Measurements from ENCODE around the gene NAA16. TPM values are rescaled to one million over a fixed set of nuclear protein-coding genes. Genes with fewer than 3 reads are reported as not detected.
"Not testable (repeated sequence)": the region's sequence is repeated elsewhere in the genome, so short reads cannot be mapped to it uniquely, and the experiment has no call there.

NAA16 gene
- total RNA-seq, 2 donors from 2014 or later: 16.5 to 27.3 TPM

- H3K36me3 Mint-ChIP-seq (ENCODE audit: insufficient read depth in 2 of 2): peaks cover 2 to 39% of the 10 kb centered on the region in 2 donors
- peak overlapping the region; percentile 60 for H3K27ac Mint-ChIP-seq
- no peak for ATAC-seq (replicated peaks in 1 of 2)
- H3K27me3 Mint-ChIP-seq (ENCODE audit: low read depth): no peaks in the 10 kb centered on the region
- H3K4me1 Mint-ChIP-seq (ENCODE audit: low read depth): peaks cover 39% of the 10 kb centered on the region
- peaks cover 0 to 2% of the 10 kb centered on the region in 2 donors for H3K9me3 Mint-ChIP-seq
- no peak for DNase-seq
- peak overlapping the region in 1 of 2 donors; percentile 41 for H3K4me3 Mint-ChIP-seq
Observed at GRCh38 chr13:41345914-41346589, 35.0 kb downstream of the NAA16 start.

- Mint-ChIP-seq H3K4me3 (peak overlapping the region in 1 of 2 donors; percentile 62), H3K27ac (peak overlapping the region; percentile 99), H3K36me3 (ENCODE audit: insufficient read depth in 2 of 2) (peaks cover 0 to 18% of the 10 kb centered on the region in 2 donors), H3K27me3 (ENCODE audit: low read depth) (no peaks in the 10 kb centered on the region), H3K9me3 (no peaks in the 10 kb centered on the region), H3K4me1 (ENCODE audit: low read depth) (peaks cover 46% of the 10 kb centered on the region)
- ATAC-seq (replicated peaks in 1 of 2): peak; percentile 41 to 51
- DNase-seq: peak; percentile 35 to 66
Observed at GRCh38 chr13:41352935-41353840, 42.1 kb downstream of the NAA16 start.

- no peaks in the 10 kb centered on the region for H3K27me3 Mint-ChIP-seq (ENCODE audit: low read depth)
- no peak for DNase-seq
- H3K27ac Mint-ChIP-seq: peak overlapping the region; percentile 76
- H3K4me3 Mint-ChIP-seq: no peak overlapping the region
- H3K4me1 Mint-ChIP-seq (ENCODE audit: low read depth): peaks cover 41% of the 10 kb centered on the region
- H3K9me3 Mint-ChIP-seq: no peaks in the 10 kb centered on the region
- H3K36me3 Mint-ChIP-seq (ENCODE audit: insufficient read depth in 2 of 2): peaks cover 1 to 16% of the 10 kb centered on the region in 2 donors
- no peak for ATAC-seq (replicated peaks in 1 of 2)
Observed at GRCh38 chr13:41354416-41354815, 43.3 kb downstream of the NAA16 start.

- peak overlapping the region; percentile 70 to 87 for H3K4me3 Mint-ChIP-seq
- peaks cover 52% of the 10 kb centered on the region for H3K4me1 Mint-ChIP-seq (ENCODE audit: low read depth)
- not testable (repeated sequence) for H3K27me3 Mint-ChIP-seq (ENCODE audit: low read depth); DNase-seq; H3K9me3 Mint-ChIP-seq
- H3K27ac Mint-ChIP-seq: peak overlapping the region; percentile 95
- peaks cover 5 to 18% of the 10 kb centered on the region in 2 donors for H3K36me3 Mint-ChIP-seq (ENCODE audit: insufficient read depth in 2 of 2)
- peak; percentile 18 to 71 for ATAC-seq (replicated peaks in 1 of 2)
Observed at GRCh38 chr13:41356385-41356648, 45.2 kb downstream of the NAA16 start.

GRCh38 chr13:41356786-41357185 is 45.7 kb downstream of the NAA16 start:
- DNase-seq: peak; percentile 23 to 36
- H3K36me3 Mint-ChIP-seq (ENCODE audit: insufficient read depth in 2 of 2): peaks cover 5 to 20% of the 10 kb centered on the region in 2 donors
- ATAC-seq (replicated peaks in 1 of 2): peak; percentile 77 to 78
- peaks cover 55% of the 10 kb centered on the region for H3K4me1 Mint-ChIP-seq (ENCODE audit: low read depth)
- peak overlapping the region; percentile 70 to 87 for H3K4me3 Mint-ChIP-seq
- H3K27me3 Mint-ChIP-seq (ENCODE audit: low read depth): no peaks in the 10 kb centered on the region
- H3K9me3 Mint-ChIP-seq: no peaks in the 10 kb centered on the region
- H3K27ac Mint-ChIP-seq: peak overlapping the region; percentile 95

- Mint-ChIP-seq H3K4me3 (no peak overlapping the region), H3K27me3 (ENCODE audit: low read depth) (no peaks in the 10 kb centered on the region), H3K36me3 (ENCODE audit: insufficient read depth in 2 of 2) (peaks cover 5 to 40% of the 10 kb centered on the region in 2 donors), H3K9me3 (no peaks in the 10 kb centered on the region), H3K27ac (no peak overlapping the region), H3K4me1 (ENCODE audit: low read depth) (peaks cover 33% of the 10 kb centered on the region)
- ATAC-seq (replicated peaks in 1 of 2): no peak
- no peak for DNase-seq
Observed at GRCh38 chr13:41361491-41361890, 50.4 kb downstream of the NAA16 start.

- ATAC-seq (replicated peaks in 1 of 2) (no peak), DNase-seq (no peak)
- Mint-ChIP-seq H3K9me3 (no peaks in the 10 kb centered on the region), H3K27ac (no peak overlapping the region), H3K4me1 (ENCODE audit: low read depth) (peaks cover 18% of the 10 kb centered on the region), H3K4me3 (no peak overlapping the region), H3K36me3 (ENCODE audit: insufficient read depth in 2 of 2) (peaks cover 7 to 39% of the 10 kb centered on the region in 2 donors), H3K27me3 (ENCODE audit: low read depth) (no peaks in the 10 kb centered on the region)
Observed at GRCh38 chr13:41364043-41364442, 53.0 kb downstream of the NAA16 start.

GRCh38 chr13:41365631-41366030 is 54.6 kb downstream of the NAA16 start:
- Mint-ChIP-seq H3K4me1 (ENCODE audit: low read depth) (peaks cover 6% of the 10 kb centered on the region), H3K36me3 (ENCODE audit: insufficient read depth in 2 of 2) (peaks cover 8 to 48% of the 10 kb centered on the region in 2 donors), H3K4me3 (no peak overlapping the region), H3K27ac (no peak overlapping the region), H3K9me3 (no peaks in the 10 kb centered on the region), H3K27me3 (ENCODE audit: low read depth) (no peaks in the 10 kb centered on the region)
- DNase-seq: no peak
- no peak for ATAC-seq (replicated peaks in 1 of 2)

GRCh38 chr13:41370736-41371135 is 59.7 kb downstream of the NAA16 start:
- Mint-ChIP-seq H3K36me3 (ENCODE audit: insufficient read depth in 2 of 2) (peaks cover 7 to 30% of the 10 kb centered on the region in 2 donors), H3K9me3 (no peaks in the 10 kb centered on the region), H3K4me1 (ENCODE audit: low read depth) (no peaks in the 10 kb centered on the region), H3K27ac (no peak overlapping the region), H3K27me3 (ENCODE audit: low read depth) (no peaks in the 10 kb centered on the region), H3K4me3 (no peak overlapping the region)
- ATAC-seq (replicated peaks in 1 of 2) (no peak), DNase-seq (no peak)

- Mint-ChIP-seq H3K4me3 (no peak overlapping the region), H3K4me1 (ENCODE audit: low read depth) (no peaks in the 10 kb centered on the region), H3K27me3 (ENCODE audit: low read depth) (no peaks in the 10 kb centered on the region), H3K36me3 (ENCODE audit: insufficient read depth in 2 of 2) (peaks cover 0 to 8% of the 10 kb centered on the region in 2 donors), H3K9me3 (no peaks in the 10 kb centered on the region), H3K27ac (no peak overlapping the region)
- DNase-seq (no peak), ATAC-seq (replicated peaks in 1 of 2) (no peak)
Observed at GRCh38 chr13:41377446-41377845, 66.4 kb downstream of the NAA16 start.

GRCh38 chr13:41382431-41382830 is 71.4 kb downstream of the NAA16 start:
- H3K27me3 Mint-ChIP-seq (ENCODE audit: low read depth): no peaks in the 10 kb centered on the region
- peaks cover 11% of the 10 kb centered on the region for H3K4me1 Mint-ChIP-seq (ENCODE audit: low read depth)
- no peak overlapping the region for H3K27ac Mint-ChIP-seq
- no peaks in the 10 kb centered on the region for H3K36me3 Mint-ChIP-seq (ENCODE audit: insufficient read depth in 2 of 2)
- H3K9me3 Mint-ChIP-seq: no peaks in the 10 kb centered on the region
- no peak for DNase-seq
- ATAC-seq (replicated peaks in 1 of 2): no peak
- no peak overlapping the region for H3K4me3 Mint-ChIP-seq

- ATAC-seq (replicated peaks in 1 of 2) (peak in 1 of 2 donors; percentile 68), DNase-seq (no peak)
- Mint-ChIP-seq H3K36me3 (ENCODE audit: insufficient read depth in 2 of 2) (no peaks in the 10 kb centered on the region), H3K4me1 (ENCODE audit: low read depth) (peaks cover 11% of the 10 kb centered on the region), H3K27me3 (ENCODE audit: low read depth) (no peaks in the 10 kb centered on the region), H3K4me3 (peak overlapping the region in 1 of 2 donors; percentile 22), H3K27ac (peak overlapping the region; percentile 61), H3K9me3 (no peaks in the 10 kb centered on the region)
Observed at GRCh38 chr13:41383386-41383785, 72.3 kb downstream of the NAA16 start.

GRCh38 chr13:41384749-41385503 is 73.9 kb downstream of the NAA16 start:
- peaks cover 11% of the 10 kb centered on the region for H3K4me1 Mint-ChIP-seq (ENCODE audit: low read depth)
- no peaks in the 10 kb centered on the region for H3K27me3 Mint-ChIP-seq (ENCODE audit: low read depth)
- no peaks in the 10 kb centered on the region for H3K9me3 Mint-ChIP-seq
- DNase-seq (no peak), ATAC-seq (replicated peaks in 1 of 2) (no peak)
- no peak overlapping the region for H3K4me3 Mint-ChIP-seq
- H3K27ac Mint-ChIP-seq: no peak overlapping the region
- H3K36me3 Mint-ChIP-seq (ENCODE audit: insufficient read depth in 2 of 2): no peaks in the 10 kb centered on the region
